T follicular helper cell (primary cell): Measurements from ENCODE around the gene ACSL5.

Experiments used
- DNase-seq: peaks from one replicate; pipeline ENCODE4 v3.0.0-alpha.2; 2020; ENCODE audit warnings: low read depth
- total RNA-seq, 2 experiments: gene quantifications; one replicate each; lab custom pipeline; 2026; lab: John Stamatoyannopoulos, UW

Gene ACSL5
- total RNA-seq: 92.8 to 114 reads per million in 2 experiments

- no peak for DNase-seq
Measured at GRCh38 chr10:112373912-112374338, at the start of gene ACSL5. Gene ACSL5 (plus strand): TSS chr10:112374116. CDS start chr10:112394947, 20,831 bp downstream.

- no peak for DNase-seq
Measured at GRCh38 chr10:112327678-112328077, 46.2 kb upstream of the ACSL5 start.

GRCh38 chr10:112330162-112330561, 43.8 kb upstream of the ACSL5 start:
- DNase-seq: no peak

- no peak for DNase-seq
Measured at GRCh38 chr10:112330607-112331160, 43.2 kb upstream of the ACSL5 start.

GRCh38 chr10:112332022-112332421, 41.9 kb upstream of the ACSL5 start:
- DNase-seq: no peak

GRCh38 chr10:112332509-112333228, 41.2 kb upstream of the ACSL5 start:
- DNase-seq: no peak

- no peak for DNase-seq
Measured at GRCh38 chr10:112333452-112333851, 40.5 kb upstream of the ACSL5 start.

- DNase-seq: no peak
Measured at GRCh38 chr10:112335111-112335867, 38.6 kb upstream of the ACSL5 start.

- DNase-seq: no peak
Measured at GRCh38 chr10:112335868-112336265, 38.0 kb upstream of the ACSL5 start.

GRCh38 chr10:112336556-112337201, 37.2 kb upstream of the ACSL5 start:
- no peak for DNase-seq

GRCh38 chr10:112338957-112339356, 35.0 kb upstream of the ACSL5 start:
- no peak for DNase-seq

GRCh38 chr10:112340601-112341000, 33.3 kb upstream of the ACSL5 start:
- no peak for DNase-seq

GRCh38 chr10:112343056-112343806, 30.7 kb upstream of the ACSL5 start:
- no peak for DNase-seq

GRCh38 chr10:112344261-112344660, 29.7 kb upstream of the ACSL5 start:
- DNase-seq: no peak

GRCh38 chr10:112345202-112345601, 28.7 kb upstream of the ACSL5 start:
- no peak for DNase-seq

GRCh38 chr10:112345743-112346142, 28.2 kb upstream of the ACSL5 start:
- no peak for DNase-seq

- DNase-seq: no peak
Measured at GRCh38 chr10:112346774-112347173, 27.1 kb upstream of the ACSL5 start.

GRCh38 chr10:112347709-112348671, 25.9 kb upstream of the ACSL5 start:
- no peak for DNase-seq

GRCh38 chr10:112348759-112349158, 25.2 kb upstream of the ACSL5 start:
- DNase-seq: no peak

- no peak for DNase-seq
Measured at GRCh38 chr10:112349521-112350085, 24.3 kb upstream of the ACSL5 start.
